Measurements from ENCODE around the gene VAV1.
"Not testable (repeated sequence)": the region's sequence is repeated elsewhere in the genome, so short reads cannot be mapped to it uniquely, and the experiment has no call there.

VAV1 gene

DNA sequence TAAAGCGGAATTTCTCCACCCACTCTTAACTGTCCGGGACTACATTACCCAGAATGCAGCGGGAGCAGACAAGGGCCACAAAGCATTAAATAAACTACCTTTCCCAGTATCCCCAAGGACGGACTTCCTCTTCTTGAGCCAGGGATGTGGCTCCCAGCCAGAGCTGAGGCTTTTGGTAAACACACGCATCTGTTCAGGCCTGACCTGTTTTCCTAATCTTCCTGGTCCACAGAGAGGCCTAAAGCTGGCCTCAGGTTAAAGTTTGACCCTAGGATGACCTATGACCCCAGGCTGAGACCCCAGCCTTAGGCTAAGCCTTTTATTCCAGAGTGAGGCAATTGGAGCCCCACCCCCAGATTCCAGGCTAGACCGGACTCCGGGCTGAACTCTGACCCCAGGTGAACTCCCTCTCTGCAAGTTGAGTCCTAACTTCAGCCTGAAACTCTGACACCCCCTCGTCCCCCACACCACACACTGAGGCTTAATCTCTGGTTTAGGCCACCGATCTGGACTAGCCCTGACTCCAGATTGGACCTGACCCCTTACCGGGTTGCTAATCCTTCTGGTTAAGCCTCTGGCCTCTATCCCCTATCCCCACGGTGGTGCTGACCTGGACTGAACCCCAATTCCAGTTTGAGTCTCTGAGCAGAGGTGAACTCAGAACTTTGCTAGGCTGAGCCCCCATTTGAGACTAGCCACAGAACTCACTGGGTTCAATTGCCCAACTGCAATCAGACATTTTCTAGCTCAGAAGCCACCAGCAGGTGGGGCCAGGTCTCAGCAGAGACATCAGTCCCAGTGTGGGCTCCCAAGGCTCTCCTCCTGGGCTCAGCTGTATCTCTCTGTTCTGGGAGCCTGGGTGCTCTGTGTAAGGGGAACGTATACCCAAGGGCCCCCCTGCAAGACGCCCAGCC lies 34.4 kb upstream of the VAV1 start:
- DNase-seq (ENCODE audit: low read depth in 2 of 2) = peak; percentile 64 to 68

DNA sequence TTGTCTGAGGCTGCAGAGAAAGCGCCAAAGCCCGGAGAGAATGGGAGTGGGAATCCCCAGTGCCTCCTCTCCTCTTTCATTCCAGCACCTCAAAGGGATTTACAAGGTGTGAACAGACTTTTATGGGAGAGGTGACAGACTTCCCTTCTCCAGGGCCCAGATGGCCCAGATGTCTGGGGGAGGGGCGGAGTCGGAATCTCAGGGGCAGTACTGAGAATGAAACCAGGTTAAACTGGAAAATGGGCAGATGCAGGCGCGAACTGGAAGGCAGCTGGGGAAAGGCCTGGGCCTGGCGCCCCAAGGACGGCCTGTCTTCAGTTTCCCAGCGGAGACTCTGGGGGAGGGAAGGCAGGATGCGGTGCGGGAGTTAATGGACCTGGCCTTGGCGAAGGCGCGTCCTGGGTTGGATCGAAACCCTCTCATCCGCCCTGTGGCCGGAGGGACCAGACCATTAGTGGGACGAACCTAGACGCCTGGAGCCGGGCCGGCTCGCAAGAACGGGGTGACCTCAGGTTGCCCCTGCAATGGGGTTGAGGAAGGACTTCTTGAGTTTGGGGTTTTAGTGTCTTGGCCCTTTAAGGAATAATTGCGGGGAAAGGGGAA lies 33.6 kb upstream of the VAV1 start:
- DNase-seq (ENCODE audit: low read depth in 2 of 2) = peak in 1 of 2 donors; percentile 18

DNA sequence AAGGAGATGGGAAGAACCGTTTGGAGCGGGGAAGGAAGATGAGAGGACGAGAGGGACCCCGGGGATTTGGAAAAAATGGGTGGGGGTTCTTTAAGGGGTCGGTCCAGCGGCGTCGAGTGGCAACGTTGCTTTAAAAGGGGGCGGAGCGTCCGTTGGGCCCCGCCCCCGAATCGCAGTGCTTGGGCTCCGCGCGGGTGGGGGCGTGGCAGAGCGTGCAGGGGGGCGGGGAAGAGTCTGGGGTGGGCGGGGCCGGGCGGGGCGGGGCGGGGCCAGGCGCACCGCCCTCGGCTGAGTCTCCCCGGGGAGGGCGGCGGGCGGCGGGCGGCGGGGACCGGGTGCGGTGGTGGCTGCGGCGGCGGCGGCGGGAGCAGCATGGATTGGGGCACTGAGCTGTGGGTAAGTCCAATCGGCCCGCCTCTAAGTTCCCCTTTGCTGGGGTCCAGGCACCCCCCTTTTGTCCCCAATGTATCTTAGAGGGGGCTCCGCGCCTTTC lies 33.1 kb upstream of the VAV1 start, which contains the start of gene TRIP10:
TRIP10 (plus strand) TSS at position 291 of the 493 bp plus-strand sequence; CDS start at position 373, 82 bp downstream.
- DNase-seq (ENCODE audit: low read depth in 2 of 2) = peak; percentile 77 to 80

DNA sequence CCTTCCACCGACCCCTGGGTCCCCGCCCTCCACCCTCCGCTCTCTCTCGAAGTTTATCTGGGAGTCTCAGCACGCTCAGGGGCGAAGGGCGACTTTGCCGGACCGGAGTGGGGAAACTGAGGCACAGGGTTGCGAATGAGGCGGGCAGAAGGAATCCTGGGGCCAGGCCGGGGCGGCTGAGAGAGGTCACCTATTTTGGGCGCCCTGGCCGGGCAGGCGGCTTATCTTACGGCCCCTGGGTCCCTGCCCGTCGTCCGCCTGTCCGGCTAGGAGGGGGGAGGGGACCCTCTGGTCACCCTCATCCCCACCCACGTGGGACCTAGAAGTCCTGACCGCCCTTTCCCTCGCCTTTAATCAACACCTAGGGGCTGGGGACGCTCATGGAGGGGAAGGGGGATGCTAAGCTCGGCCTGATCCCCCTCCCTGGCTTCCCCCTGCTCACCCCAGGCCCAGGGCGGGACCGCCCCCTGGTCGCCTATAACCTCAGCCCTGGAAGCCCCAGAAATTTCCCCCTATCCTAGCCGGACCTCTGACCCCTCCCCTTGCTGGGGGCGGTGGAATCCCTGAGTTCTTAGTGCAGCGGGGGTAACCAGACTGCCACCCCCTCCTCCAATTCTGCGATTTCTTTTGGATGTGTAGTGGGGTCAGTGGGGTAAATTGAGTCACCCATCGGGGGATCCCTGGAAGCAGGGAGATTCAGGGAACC lies 32.5 kb upstream of the VAV1 start:
- DNase-seq (ENCODE audit: low read depth in 2 of 2) = peak in 1 of 2 donors; percentile 19

DNA sequence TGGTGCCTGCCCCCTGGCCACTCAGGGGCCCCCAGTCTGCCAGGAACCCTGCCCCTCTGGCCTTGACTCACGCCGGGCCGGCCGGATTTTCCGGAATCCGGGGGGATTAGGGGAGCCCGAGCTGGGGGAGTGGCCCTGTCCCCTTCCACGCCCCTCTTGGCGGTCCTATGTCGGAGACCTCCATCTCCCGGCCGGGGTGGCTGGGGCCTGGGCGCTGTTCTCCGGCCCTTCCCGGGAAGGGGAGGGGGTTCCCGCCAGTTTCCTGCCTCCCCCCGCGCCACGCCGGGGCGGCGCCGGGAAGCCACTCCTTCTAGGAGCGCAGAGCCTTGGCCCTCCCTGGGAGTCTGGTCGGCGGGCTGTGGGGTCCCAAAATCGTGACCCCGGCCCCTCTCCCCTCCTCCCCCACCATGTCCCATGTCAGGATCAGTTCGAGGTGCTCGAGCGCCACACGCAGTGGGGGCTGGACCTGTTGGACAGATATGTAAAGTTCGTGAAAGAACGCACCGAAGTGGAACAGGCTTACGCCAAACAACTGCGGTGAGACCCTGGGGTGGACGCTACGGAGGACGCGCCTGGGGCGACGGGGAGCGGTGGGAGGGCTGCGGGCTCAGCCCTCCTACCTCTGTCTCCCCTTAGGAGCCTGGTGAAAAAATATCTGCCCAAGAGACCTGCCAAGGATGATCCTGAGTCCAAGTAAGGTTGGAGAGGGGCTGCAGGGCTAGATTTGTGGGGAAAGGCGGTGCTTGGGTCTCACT lies 31.7 kb upstream of the VAV1 start:
- peak in 1 of 2 donors; percentile 19 for DNase-seq (ENCODE audit: low read depth in 2 of 2)

DNA sequence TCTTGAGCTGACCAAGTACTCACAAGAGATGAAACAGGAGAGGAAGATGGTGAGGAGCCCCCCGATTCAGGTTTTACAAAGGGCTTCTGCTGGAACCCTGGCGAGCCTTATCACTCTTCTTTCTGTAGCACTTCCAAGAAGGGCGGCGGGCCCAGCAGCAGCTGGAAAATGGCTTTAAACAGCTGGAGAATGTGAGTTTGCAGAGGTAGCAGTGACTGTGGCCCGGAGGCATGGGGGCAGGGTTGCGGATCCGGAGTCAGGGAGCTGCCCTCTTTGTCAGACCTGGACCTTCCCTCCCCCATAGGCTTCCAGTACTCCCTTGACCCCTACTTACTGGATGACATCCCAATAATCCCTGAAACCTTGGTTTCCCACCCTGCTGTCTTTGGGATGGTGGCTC lies 29.4 kb upstream of the VAV1 start:
- DNase-seq (ENCODE audit: low read depth in 2 of 2) = no peak

DNA sequence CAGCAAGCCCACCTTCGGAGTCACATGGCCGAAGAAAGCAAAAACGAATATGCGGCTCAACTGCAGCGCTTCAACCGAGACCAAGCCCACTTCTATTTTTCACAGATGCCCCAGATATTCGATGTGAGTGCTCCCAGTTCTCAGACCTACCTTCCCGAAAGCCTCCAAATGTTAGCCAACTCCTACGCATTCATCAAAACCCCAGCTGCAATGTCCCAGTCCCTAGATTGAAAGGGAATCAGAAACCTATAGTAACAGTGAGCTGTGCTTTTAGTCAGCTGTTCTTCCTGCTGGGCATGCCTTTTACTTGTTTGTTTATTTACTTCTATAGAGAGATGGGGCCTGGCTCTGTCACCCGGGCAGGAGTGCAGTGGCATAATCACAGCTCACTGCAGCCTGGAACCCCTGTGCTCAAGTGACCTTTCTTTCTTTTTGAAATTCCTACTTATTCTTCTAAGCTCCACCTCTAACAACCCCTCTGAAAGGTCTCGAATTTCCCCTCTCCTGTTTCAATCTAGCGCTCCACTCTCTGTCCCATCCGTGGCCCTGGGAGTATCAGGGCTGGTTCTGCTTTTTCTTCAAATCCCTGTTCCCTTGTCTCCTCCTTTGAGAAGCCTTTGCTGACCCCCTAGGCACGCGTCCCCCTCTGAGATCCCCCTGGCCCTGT lies 28.7 kb upstream of the VAV1 start:
- no peak for DNase-seq (ENCODE audit: low read depth in 2 of 2)

DNA sequence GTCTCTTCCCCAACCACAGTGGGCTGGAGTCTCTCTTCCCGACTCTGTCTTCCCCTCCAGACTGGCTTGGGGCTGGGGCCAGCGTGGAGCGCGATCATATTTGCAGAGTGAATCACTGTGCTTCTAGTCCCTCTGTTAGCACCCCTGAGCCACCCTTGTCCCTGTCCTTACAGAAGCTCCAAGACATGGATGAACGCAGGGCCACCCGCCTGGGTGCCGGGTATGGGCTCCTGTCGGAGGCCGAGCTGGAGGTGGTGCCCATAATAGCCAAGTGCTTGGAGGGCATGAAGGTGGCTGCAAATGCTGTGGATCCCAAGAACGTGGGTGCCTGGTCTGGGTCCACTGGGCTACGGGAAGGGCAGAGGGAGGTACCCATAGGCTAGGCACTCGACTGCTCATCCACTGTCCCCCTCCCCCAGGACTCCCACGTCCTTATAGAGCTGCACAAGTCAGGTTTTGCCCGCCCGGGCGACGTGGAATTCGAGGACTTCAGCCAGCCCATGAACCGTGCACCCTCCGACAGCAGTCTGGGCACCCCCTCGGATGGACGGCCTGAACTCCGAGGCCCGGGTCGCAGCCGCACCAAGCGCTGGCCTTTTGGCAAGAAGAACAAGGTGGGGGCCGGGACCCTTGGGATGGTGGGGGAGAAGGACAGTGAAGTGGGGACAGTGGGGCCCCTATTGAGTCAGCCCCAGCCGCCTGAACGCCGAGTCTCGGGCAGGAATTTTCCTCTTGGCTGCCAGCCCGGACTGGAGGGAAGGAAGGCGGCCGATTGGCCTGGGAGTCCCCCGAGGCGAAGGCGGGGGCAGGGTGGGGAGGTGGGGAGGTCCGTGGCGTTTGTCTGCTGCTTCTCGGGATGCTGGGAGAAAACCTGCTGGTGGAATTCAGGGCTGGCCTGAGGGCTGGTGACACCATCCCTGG lies 27.9 kb upstream of the VAV1 start:
- DNase-seq (ENCODE audit: low read depth in 2 of 2) = no peak

DNA sequence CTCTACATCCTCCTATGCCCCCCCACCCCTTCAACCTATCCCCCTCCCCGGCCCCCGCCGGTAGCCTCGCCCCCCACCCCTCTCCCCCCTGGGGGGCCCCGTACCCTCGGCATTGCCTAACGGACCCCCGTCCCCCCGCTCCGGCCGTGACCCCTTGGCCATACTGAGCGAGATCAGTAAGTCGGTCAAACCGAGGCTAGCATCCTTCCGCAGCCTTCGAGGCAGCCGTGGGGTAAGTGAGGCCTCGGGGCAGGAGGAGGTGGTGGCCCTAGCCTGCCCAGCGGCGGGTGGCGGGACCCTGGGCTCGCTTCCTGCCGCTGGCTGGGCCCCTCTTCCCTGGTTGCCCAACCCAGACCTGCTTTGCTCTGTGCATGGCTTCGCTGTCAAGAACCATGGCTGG lies 26.5 kb upstream of the VAV1 start:
- no peak for DNase-seq (ENCODE audit: low read depth in 2 of 2)

DNA sequence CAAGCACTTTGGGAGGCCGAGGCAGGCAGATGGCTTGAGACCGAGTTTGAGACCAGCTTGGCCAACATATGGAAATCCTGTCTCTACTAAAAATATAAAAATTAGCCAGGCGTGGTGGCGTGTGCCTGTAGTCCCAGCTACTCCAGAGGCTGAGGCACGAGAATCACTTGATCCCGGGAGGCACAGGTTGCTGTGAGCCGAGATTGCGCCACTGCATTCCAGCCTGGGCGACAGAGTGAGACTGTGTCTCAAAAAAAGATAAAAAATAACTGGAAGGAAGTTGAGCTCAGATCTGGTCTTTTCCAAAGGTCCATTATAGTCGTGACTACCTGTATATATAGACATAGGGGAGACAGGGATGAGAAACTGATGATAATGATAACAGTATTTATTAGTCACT lies 24.0 kb upstream of the VAV1 start:
- DNase-seq (ENCODE audit: low read depth in 2 of 2) = not testable (repeated sequence)

DNA sequence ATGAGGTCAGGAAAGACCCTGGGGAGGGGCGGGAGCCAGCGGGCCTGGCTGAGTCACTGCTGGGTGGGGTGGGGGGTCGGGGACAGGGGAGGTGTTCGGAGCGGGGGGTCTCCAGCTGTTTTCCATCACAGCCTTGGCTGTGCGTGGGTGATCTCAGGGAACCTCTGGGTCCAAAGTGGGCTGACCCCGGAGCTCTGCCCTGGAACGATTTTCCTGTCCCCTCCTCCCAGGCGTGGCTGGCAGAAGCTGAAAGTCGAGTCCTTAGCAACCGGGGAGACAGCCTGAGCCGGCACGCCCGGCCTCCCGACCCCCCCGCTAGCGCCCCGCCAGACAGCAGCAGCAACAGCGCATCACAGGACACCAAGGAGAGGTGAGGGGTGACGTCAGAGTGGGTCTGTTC lies 22.4 kb upstream of the VAV1 start:
- no peak for DNase-seq (ENCODE audit: low read depth in 2 of 2)

DNA sequence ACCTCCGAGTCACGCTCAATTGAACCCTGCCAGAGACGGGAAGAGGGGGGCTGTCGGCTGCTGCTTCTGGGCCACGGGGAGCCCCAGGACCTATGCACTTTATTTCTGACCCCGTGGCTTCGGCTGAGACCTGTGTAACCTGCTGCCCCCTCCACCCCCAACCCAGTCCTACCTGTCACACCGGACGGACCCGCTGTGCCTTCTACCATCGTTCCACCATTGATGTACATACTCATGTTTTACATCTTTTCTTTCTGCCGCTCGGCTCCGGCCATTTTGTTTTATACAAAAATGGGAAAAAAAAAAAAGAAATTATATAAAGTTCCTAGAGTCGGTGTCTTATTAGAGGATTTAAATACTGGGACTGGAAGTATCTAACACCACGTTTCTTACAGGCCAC lies 21.3 kb upstream of the VAV1 start:
- DNase-seq (ENCODE audit: low read depth in 2 of 2) = no peak

DNA sequence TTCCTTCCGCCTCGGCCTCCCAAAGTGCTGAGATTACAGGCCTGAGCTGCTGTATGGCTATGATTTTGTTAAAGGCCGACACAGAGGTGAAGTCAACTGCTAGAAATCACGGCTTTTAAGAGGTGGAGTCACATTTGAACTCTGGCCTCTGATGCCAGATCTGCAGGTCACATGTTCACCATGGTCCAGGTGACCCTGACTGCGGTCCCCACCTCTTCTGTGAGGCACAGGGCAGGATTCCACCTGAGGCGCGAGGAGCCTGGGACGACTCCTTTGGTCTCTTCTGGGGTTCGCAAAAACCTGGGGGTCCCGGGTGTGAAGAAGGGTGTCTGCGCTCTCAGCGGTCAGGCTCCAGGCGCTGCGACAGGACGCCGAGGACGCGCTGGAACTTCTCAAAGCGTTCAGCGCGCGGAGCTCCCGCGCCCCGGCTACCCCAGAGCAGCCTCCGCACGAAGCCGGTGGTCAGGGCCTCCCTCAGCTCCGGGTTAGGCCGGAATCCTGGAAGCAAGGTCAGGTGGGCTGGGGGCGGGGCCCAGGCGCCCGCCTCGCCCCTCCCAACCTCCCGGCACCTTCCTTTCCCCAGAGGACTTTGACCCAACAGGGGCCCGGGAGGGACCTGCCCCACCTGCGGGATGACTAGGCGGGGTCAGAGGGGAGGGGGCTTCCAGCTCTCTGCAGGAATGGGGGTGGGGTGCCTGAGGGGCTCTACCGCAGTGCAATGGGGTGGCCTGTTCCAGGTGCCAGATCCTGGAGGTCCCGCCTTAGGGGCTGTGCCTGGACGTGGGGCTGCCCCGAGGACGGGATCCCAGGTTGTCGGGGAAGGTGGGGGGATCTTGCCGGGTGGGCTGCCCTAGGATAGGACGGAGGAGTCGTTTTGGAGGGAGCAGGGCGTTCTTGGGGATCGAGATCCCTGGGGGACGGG lies 20.0 kb upstream of the VAV1 start:
- DNase-seq (ENCODE audit: low read depth in 2 of 2) = no peak

DNA sequence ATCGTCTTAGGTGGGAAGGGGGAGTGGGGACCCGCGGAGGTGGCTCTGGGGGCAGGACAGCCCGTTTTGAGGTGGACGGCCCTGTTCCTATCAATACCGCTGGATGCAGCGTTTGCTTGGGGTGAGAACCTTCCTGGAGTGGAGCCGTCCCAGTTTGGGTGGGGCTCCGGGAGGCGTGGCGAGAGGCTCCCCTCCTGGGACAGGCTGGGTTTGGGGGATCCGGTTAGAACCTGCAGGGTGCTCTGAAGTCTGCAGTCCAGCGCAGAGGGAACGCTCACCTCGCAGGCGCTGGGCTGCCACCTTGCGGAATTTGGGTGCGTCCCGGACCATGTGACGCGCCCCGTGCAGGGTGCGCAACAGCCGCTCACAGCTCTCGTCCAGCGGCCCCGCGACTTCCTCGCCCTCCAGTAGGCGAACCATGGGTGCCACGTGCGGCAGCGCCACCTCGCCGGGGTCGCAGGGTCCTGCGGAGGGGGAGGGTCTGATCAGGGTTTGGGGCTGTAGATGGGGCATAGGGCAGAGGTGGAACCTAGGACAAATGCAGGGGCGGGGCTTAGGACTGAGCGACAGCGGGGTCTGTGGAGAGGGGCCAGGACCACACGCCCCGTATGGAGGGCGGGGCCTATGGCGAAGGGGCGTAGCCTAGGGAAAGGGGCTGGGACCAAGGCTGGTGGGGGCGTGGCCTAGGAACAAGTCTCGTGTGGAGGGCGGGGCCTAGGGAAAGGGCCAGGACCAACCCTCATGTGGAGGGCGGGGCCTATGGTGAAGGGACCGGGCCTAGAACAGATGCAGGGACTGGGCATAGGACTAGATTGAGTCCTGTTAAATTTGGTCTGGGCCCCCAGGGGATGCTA lies 19.1 kb upstream of the VAV1 start:
- peak; percentile 69 to 80 for DNase-seq (ENCODE audit: low read depth in 2 of 2)

DNA sequence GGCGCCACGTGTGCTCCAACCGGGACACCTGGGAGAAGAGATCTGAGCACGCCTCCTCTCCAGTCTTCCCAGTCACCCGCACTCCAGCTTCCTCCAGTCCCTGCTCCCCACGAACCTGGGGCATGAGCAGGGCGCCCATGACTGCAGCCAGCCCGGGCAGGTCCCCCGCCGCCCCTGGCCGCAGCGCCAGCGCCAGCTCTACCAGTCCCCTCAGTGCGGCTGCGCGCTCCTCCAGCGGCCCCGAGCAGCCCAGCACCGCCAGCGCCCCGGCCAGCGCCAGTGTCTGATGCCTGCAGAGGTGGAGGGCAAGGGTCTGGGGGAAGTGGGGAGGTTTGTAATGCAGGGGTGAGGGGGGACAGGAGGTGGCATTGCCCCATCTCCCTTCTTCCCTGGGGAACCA lies 18.4 kb upstream of the VAV1 start:
- no peak for DNase-seq (ENCODE audit: low read depth in 2 of 2)

DNA sequence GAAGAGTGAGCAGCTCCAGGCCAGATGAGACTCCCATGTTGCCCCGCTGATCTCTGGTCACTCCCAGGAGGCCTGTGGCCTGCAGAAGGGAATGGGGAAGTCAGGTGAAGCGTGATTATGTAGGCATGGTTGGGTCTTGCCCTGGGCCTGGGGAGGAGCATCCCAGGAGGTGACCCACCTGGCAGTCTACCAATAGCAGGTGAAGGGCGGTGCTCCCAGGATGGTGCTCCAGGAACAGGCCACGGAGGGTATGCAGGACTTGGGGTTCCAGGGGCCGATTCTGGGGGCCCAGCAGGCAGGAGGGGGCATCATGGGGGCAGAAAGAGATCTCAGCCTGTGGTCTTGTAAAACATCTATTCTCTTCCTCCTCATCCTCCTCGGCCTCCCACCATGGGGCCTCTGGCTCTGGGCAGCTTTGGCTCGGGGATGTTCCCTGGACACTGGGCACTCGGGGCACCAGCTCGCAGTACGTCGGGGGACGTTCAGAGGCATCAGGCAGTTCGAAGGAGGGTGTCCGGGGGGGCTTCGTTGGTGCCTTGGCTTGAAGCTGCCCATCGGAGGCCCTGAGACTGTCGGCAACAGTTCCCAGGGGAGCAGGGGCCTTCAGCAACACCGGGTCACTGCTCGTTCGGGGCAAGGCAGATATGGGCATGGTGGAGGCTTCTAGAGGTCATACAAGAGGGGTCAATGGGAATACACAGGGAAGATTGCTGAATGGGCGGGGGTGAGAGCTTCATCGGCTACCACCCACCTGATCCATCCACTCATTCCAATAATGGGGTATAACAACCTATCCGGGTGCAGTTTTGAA lies 17.6 kb upstream of the VAV1 start:
- no peak for DNase-seq (ENCODE audit: low read depth in 2 of 2)

DNA sequence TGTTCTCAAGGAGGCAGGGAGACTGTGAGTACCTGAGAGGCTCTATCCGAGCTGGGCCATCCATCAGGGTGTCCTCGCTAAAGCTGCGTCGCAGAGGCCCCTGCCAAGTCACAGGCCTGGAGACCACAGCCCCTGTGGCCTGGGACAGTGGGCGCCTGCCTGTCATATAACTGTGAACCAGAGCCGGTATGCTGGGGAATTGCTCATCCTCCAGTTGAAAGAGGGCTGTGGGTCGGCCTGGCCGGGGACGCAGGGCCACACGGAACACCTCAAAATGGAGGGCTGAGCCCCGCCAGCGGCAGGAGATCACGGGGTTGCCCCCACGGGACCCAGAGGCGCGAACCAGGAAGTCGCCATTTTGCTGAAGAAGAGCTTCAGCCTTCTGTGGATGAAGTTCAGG lies 11.9 kb upstream of the VAV1 start:
- DNase-seq (ENCODE audit: low read depth in 2 of 2) = no peak
